ENCODE results near the gene CEP112. TPM values are rescaled to one million over a fixed set of nuclear protein-coding genes. Genes with fewer than 3 reads are reported as not detected.

CEP112 gene
- total and polyA plus RNA-seq, 4 donors = 1.1 to 4.9 (median 1.4) TPM

GRCh38 chr17:65727832-65728231 lies 464.1 kb downstream of the CEP112 start:
- TF ChIP-seq, protein P1, sequence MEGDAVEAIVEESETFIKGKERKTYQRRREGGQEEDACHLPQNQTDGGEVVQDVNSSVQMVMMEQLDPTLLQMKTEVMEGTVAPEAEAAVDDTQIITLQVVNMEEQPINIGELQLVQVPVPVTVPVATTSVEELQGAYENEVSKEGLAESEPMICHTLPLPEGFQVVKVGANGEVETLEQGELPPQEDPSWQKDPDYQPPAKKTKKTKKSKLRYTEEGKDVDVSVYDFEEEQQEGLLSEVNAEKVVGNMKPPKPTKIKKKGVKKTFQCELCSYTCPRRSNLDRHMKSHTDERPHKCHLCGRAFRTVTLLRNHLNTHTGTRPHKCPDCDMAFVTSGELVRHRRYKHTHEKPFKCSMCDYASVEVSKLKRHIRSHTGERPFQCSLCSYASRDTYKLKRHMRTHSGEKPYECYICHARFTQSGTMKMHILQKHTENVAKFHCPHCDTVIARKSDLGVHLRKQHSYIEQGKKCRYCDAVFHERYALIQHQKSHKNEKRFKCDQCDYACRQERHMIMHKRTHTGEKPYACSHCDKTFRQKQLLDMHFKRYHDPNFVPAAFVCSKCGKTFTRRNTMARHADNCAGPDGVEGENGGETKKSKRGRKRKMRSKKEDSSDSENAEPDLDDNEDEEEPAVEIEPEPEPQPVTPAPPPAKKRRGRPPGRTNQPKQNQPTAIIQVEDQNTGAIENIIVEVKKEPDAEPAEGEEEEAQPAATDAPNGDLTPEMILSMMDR (IDR thresholded peaks at IDR 0.05; ENCODE audit: low read depth, low read length, missing input control) = no peak
- no peak for TF ChIP-seq SP1 (IDR thresholded peaks at IDR 0.05)
- TF ChIP-seq, protein P2, sequence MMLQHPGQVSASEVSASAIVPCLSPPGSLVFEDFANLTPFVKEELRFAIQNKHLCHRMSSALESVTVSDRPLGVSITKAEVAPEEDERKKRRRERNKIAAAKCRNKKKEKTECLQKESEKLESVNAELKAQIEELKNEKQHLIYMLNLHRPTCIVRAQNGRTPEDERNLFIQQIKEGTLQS (IDR thresholded peaks at IDR 0.05) = no peak
- TF ChIP-seq REST (IDR thresholded peaks at IDR 0.05) = no peak
- no peak for TF ChIP-seq JUND (IDR thresholded peaks at IDR 0.05)
- TF ChIP-seq NR2F2 (IDR thresholded peaks at IDR 0.05) = no peak
- no peak for TF ChIP-seq EGR1 (IDR thresholded peaks at IDR 0.05; ENCODE audit: low read depth in 2 of 2)
- TF ChIP-seq, protein P3, sequence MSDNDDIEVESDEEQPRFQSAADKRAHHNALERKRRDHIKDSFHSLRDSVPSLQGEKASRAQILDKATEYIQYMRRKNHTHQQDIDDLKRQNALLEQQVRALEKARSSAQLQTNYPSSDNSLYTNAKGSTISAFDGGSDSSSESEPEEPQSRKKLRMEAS (IDR thresholded peaks at IDR 0.05) = no peak
- Histone ChIP-seq H3K27me3 (ENCODE audit: control insufficient read depth in 4 of 4, insufficient read depth in 4 of 4, low read length in 3 of 4) (no peaks in the 10 kb centered on the region), H3K27ac (ENCODE audit: low read depth in 1 of 2, low read length in 2 of 2) (no peak overlapping the region), H3K9me3 (ENCODE audit: control insufficient read depth in 4 of 4, low read length in 3 of 4) (no peaks in the 10 kb centered on the region), H3K9ac (ENCODE audit: low read depth in 1 of 2, low read length in 2 of 2) (no peak overlapping the region), H3K36me3 (ENCODE audit: control insufficient read depth in 4 of 4, insufficient read depth in 3 of 4, low read depth in 1 of 4, low read length in 3 of 4) (no peaks in the 10 kb centered on the region), H3K4me3 (ENCODE audit: low read depth in 1 of 3, low read length in 3 of 3) (no peak overlapping the region), H3K4me1 (ENCODE audit: control insufficient read depth in 4 of 4, insufficient read depth in 4 of 4, low read length in 3 of 4) (no peaks in the 10 kb centered on the region)
- 61% methylated on average over 2 of the region's 2 CpGs for WGBS
- no peak for DNase-seq (ENCODE audit: low spot score)

- TF ChIP-seq FOXA2 (IDR thresholded peaks at IDR 0.05) = no peak
- peak; percentile 10 for TF ChIP-seq NR2F2 (IDR thresholded peaks at IDR 0.05)
- Histone ChIP-seq H3K9me3 (ENCODE audit: control insufficient read depth in 4 of 4, low read length in 3 of 4) (no peaks in the 10 kb centered on the region), H3K4me1 (ENCODE audit: control insufficient read depth in 4 of 4, insufficient read depth in 4 of 4, low read length in 3 of 4) (no peaks in the 10 kb centered on the region), H3K27ac (ENCODE audit: low read depth in 1 of 2, low read length in 2 of 2) (no peak overlapping the region), H3K4me3 (ENCODE audit: low read depth in 1 of 3, low read length in 3 of 3) (no peak overlapping the region), H3K9ac (ENCODE audit: low read depth in 1 of 2, low read length in 2 of 2) (no peak overlapping the region), H3K27me3 (ENCODE audit: control insufficient read depth in 4 of 4, insufficient read depth in 4 of 4, low read length in 3 of 4) (no peaks in the 10 kb centered on the region), H3K36me3 (ENCODE audit: control insufficient read depth in 4 of 4, insufficient read depth in 3 of 4, low read depth in 1 of 4, low read length in 3 of 4) (no peaks in the 10 kb centered on the region)
- no peak for DNase-seq (ENCODE audit: low spot score)
- WGBS = 88% methylated on average over 2 of the region's 2 CpGs
These were observed 464.7 kb downstream of the CEP112 start for GRCh38 chr17:65727246-65727645.

GRCh38 chr17:65723431-65724151 lies 468.3 kb downstream of the CEP112 start:
- Histone ChIP-seq H3K9ac (ENCODE audit: low read depth in 1 of 2, low read length in 2 of 2) (no peak overlapping the region), H3K9me3 (ENCODE audit: control insufficient read depth in 4 of 4, low read length in 3 of 4) (no peaks in the 10 kb centered on the region), H3K4me1 (ENCODE audit: control insufficient read depth in 4 of 4, insufficient read depth in 4 of 4, low read length in 3 of 4) (no peaks in the 10 kb centered on the region), H3K27ac (ENCODE audit: low read depth in 1 of 2, low read length in 2 of 2) (no peak overlapping the region), H3K4me3 (ENCODE audit: low read depth in 1 of 3, low read length in 3 of 3) (no peak overlapping the region), H3K36me3 (ENCODE audit: control insufficient read depth in 4 of 4, insufficient read depth in 3 of 4, low read depth in 1 of 4, low read length in 3 of 4) (no peaks in the 10 kb centered on the region), H3K27me3 (ENCODE audit: control insufficient read depth in 4 of 4, insufficient read depth in 4 of 4, low read length in 3 of 4) (no peaks in the 10 kb centered on the region)
- TF ChIP-seq HNF4G (IDR thresholded peaks at IDR 0.05) (no peak), FOXA2 (IDR thresholded peaks at IDR 0.05) (no peak), REST (IDR thresholded peaks at IDR 0.05) (no peak), SP1 (IDR thresholded peaks at IDR 0.05) (no peak), FOXA1 (IDR thresholded peaks at IDR 0.05) (no peak), HNF4A (conservative IDR thresholded peaks at IDR 0.05) (no peak)
- TF ChIP-seq, protein P2 (IDR thresholded peaks at IDR 0.05) = no peak
- TF ChIP-seq, protein P1 (IDR thresholded peaks at IDR 0.05; ENCODE audit: low read depth, low read length, missing input control) = no peak
- DNase-seq (ENCODE audit: low spot score) = no peak
- 69% methylated on average over 5 of the region's 5 CpGs for WGBS

Data from liver (tissue), 9 donors.